Caco-2 (cell line): ENCODE data around the gene ZMYND12. TPM values are rescaled to one million over a fixed set of nuclear protein-coding genes. Genes with fewer than 3 reads are reported as not detected.

Experiments
- BruUV-seq: library from RNA; stranded (reverse); fragments of 400-500 nt; replicated peaks from 2 replicates; lab custom pipeline; 2021; lab: Mats Ljungman, UMichigan
- CTCF ChIA-PET: fragments of 300-600 bp; sonication (Branson Sonifier 250); formaldehyde crosslinking; loops from one replicate; lab custom pipeline; 2022; ENCODE audit warnings: antibody characterized with exemption; lab: Charles Lee
- POLR2A ChIA-PET: fragments of 300-600 bp; sonication (Branson Sonifier 250); formaldehyde crosslinking; loops from one replicate; lab custom pipeline; 2022; ENCODE audit warnings: antibody characterized with exemption; lab: Charles Lee
- DNase-seq, 2 experiments: peaks; one replicate each; pipeline versions ENCODE4 v3.0.0 to v3.0.0-alpha.2; 2020 to 2022
- H3K27me3 ChIP-seq: replicated peaks from 2 replicates; pipeline ENCODE4 v1.6.0; 2011; ENCODE audit warnings: low read length; ENCODE audit not compliant: control insufficient read depth, insufficient read depth
- H3K36me3 ChIP-seq: 2 replicates; pipeline ENCODE4 v1.5.1; 2011; ENCODE audit warnings: low read length; ENCODE audit not compliant: control insufficient read depth, insufficient read depth
- H3K4me1 ChIP-seq: fragments of 250-450 bp; sonication (Bioruptor Pico); 2 replicates; pipeline ENCODE4 v1.5.1; 2020; ENCODE audit warnings: mild to moderate bottlenecking
- H3K4me3 ChIP-seq: 2 replicates; pipeline ENCODE4 v1.5.1; 2011; ENCODE audit warnings: low read depth, mild to moderate bottlenecking, control low read depth, low read length
- H3K9me3 ChIP-seq: fragments of 250-450 bp; sonication (Bioruptor Pico); 2 replicates; pipeline ENCODE4 v1.5.1; 2020; ENCODE audit warnings: mild to moderate bottlenecking, moderate library complexity
- H3K27ac Mint-ChIP-seq: one replicate; pipeline ENCODE4 v1.8.0; 2022; ENCODE audit warnings: mixed read lengths; ENCODE audit not compliant: unreplicated experiment
- H3K27me3 Mint-ChIP-seq: one replicate; pipeline ENCODE4 v1.8.0; 2022; ENCODE audit warnings: mixed read lengths; ENCODE audit not compliant: insufficient read depth, unreplicated experiment
- H3K36me3 Mint-ChIP-seq: one replicate; pipeline ENCODE4 v1.8.0; 2022; ENCODE audit warnings: mild to moderate bottlenecking, mixed read lengths; ENCODE audit not compliant: insufficient read depth, unreplicated experiment
- H3K4me1 Mint-ChIP-seq: one replicate; pipeline ENCODE4 v1.8.0; 2022; ENCODE audit warnings: low read depth, mixed read lengths; ENCODE audit not compliant: unreplicated experiment
- H3K4me3 Mint-ChIP-seq: one replicate; pipeline ENCODE4 v1.8.0; 2022; ENCODE audit warnings: mild to moderate bottlenecking, moderate library complexity, mixed read lengths; ENCODE audit not compliant: unreplicated experiment
- H3K9me3 Mint-ChIP-seq: one replicate; pipeline ENCODE4 v1.8.0; 2022; ENCODE audit warnings: mixed read lengths; ENCODE audit not compliant: unreplicated experiment
- CTCF ChIP-seq, 2 experiments: fragments of 200-600 bp in 1 of 2; IDR thresholded peaks; 1 replicate in 1 of 2; 2 replicates in 1 of 2; pipeline versions ENCODE4 v1.5.1 to v1.8.0; 2011 to 2022; ENCODE audit warnings: antibody characterized with exemption in 1 of 2, control low read depth in 1 of 2, inconsistent platforms in 1 of 2, low read depth in 1 of 2, low read length in 1 of 2, mild to moderate bottlenecking in 1 of 2, moderate library complexity in 1 of 2; ENCODE audit not compliant: insufficient read depth in 1 of 2, severe bottlenecking in 1 of 2, unreplicated experiment in 1 of 2
- intact Hi-C: fragments of 100-400 bp; cut with micrococcal nuclease; formaldehyde crosslinking; loops from one replicate; pipeline ENCODE4 v1.10.0; 2022; ENCODE audit not compliant: unreplicated experiment
- total RNA-seq: library from RNA; stranded (reverse); gene quantifications from 2 replicates; pipeline ENCODE4 v1.2.3, GENCODE V29; 2022

Gene ZMYND12
- total RNA-seq, 1 experiment from 2014 or later: 0.36 TPM

- no peak overlapping the region for H3K4me3 ChIP-seq
- CTCF ChIA-PET: no interaction called here
- POLR2A ChIA-PET: no interaction called here
- H3K9me3 ChIP-seq: no peaks in the 10 kb centered on the region
- DNase-seq: no peak
- Mint-ChIP-seq H3K36me3 (no peaks in the 10 kb centered on the region), H3K27me3 (no peaks in the 10 kb centered on the region), H3K27ac (no peak overlapping the region), H3K9me3 (no peaks in the 10 kb centered on the region), H3K4me3 (no peak overlapping the region), H3K4me1 (no peaks in the 10 kb centered on the region)
- no peaks in the 10 kb centered on the region for H3K36me3 ChIP-seq
- no peak for TF ChIP-seq CTCF (IDR thresholded peaks at IDR 0.05; ENCODE audit: insufficient read depth in 1 of 2, low read depth in 1 of 2, low read length in 1 of 2, severe bottlenecking in 1 of 2, unreplicated experiment in 1 of 2)
- no peaks in the 10 kb centered on the region for H3K4me1 ChIP-seq
- BruUV-seq: no TSS peak
- intact Hi-C loops: no loop called here
- H3K27me3 ChIP-seq: no peaks in the 10 kb centered on the region
Observed at GRCh38 chr1:42423681-42424080, 32.1 kb downstream of the ZMYND12 start.

- H3K4me3 Mint-ChIP-seq: no peak overlapping the region
- TF ChIP-seq CTCF (IDR thresholded peaks at IDR 0.05; ENCODE audit: insufficient read depth in 1 of 2, low read depth in 1 of 2, low read length in 1 of 2, severe bottlenecking in 1 of 2, unreplicated experiment in 1 of 2): no peak
- no peak overlapping the region for H3K4me3 ChIP-seq
- intact Hi-C loops: no loop called here
- no TSS peak for BruUV-seq
- H3K9me3 ChIP-seq: no peaks in the 10 kb centered on the region
- H3K4me1 ChIP-seq: no peaks in the 10 kb centered on the region
- no peaks in the 10 kb centered on the region for H3K27me3 ChIP-seq
- no peaks in the 10 kb centered on the region for H3K27me3 Mint-ChIP-seq
- H3K36me3 ChIP-seq: no peaks in the 10 kb centered on the region
- H3K27ac Mint-ChIP-seq: no peak overlapping the region
- ChIA-PET POLR2A (no interaction called here), CTCF (no interaction called here)
- H3K9me3 Mint-ChIP-seq: no peaks in the 10 kb centered on the region
- H3K36me3 Mint-ChIP-seq: no peaks in the 10 kb centered on the region
- no peaks in the 10 kb centered on the region for H3K4me1 Mint-ChIP-seq
- no peak for DNase-seq
Observed at GRCh38 chr1:42422737-42423136, 33.1 kb downstream of the ZMYND12 start.

- DNase-seq: no peak
- Mint-ChIP-seq H3K4me3 (no peak overlapping the region), H3K27me3 (no peaks in the 10 kb centered on the region), H3K9me3 (no peaks in the 10 kb centered on the region), H3K36me3 (no peaks in the 10 kb centered on the region), H3K27ac (no peak overlapping the region), H3K4me1 (no peaks in the 10 kb centered on the region)
- POLR2A ChIA-PET: no interaction called here
- no peak overlapping the region for H3K4me3 ChIP-seq
- H3K9me3 ChIP-seq: no peaks in the 10 kb centered on the region
- BruUV-seq: no TSS peak
- H3K27me3 ChIP-seq: no peaks in the 10 kb centered on the region
- no peaks in the 10 kb centered on the region for H3K36me3 ChIP-seq
- intact Hi-C loops: no loop called here
- no peaks in the 10 kb centered on the region for H3K4me1 ChIP-seq
- no peak for TF ChIP-seq CTCF (IDR thresholded peaks at IDR 0.05; ENCODE audit: insufficient read depth in 1 of 2, low read depth in 1 of 2, low read length in 1 of 2, severe bottlenecking in 1 of 2, unreplicated experiment in 1 of 2)
- CTCF ChIA-PET: no interaction called here
Observed at GRCh38 chr1:42420911-42421585, 34.8 kb downstream of the ZMYND12 start.
